ENCODE results near the gene SNX32. TPM values are rescaled to one million over a fixed set of nuclear protein-coding genes. Genes with fewer than 3 reads are reported as not detected.

The SNX32 gene
- total and polyA plus RNA-seq, 2 of the 13 experiments (the other 11 are each of a cell fraction or from before 2014, with no cell fraction given) = 0.09 to 0.34 TPM

DNA sequence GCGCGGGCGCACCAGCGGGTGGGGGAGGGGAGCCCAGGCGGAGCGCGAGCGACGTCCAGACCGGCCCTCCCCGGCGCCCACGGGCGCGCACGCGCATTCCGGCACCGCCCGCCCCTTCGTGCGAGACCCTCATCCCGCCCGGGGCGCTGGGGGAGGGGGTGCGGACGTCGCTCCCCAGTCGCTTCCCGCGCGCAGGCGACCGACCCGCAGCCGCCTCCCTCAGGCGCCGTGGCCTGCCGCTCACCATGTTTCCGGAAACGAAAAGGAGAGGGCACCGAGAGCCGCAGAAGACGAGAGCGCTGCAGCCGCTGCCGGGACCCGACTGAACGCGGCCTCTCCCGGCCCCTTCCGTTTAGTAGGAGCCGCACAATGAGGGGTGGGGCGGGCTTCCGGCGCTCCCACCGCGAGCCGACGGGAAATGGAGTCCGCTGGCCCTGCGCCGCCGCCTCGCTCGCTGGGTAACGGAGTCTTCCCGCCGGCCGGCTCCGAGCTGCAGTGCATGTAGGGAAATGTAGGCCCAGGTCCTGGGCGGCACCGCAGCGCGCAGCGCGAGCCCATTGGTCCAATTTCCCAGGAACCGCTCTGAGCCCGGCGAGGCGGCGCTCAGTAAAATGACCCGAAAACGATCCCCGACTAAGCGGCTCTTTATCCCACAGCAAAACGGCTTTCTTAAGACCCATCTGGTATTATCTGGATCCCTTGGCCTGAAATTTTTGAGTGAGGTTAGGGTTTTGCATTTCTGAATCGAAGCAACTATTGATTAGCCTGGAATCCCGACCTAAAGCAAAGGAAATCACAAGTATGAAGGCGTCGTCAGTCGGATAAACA, 24.3 kb downstream of the SNX32 start, which contains the start of gene CFL1 (continued):
- peak; percentile 99 for TF ChIP-seq RBFOX2 (IDR thresholded peaks at IDR 0.05; ENCODE audit: low read depth, low read length)
- TF ChIP-seq, protein P1, sequence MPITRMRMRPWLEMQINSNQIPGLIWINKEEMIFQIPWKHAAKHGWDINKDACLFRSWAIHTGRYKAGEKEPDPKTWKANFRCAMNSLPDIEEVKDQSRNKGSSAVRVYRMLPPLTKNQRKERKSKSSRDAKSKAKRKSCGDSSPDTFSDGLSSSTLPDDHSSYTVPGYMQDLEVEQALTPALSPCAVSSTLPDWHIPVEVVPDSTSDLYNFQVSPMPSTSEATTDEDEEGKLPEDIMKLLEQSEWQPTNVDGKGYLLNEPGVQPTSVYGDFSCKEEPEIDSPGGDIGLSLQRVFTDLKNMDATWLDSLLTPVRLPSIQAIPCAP (CRISPR knock-in tag; IDR thresholded peaks at IDR 0.05; ENCODE audit: low read depth) = no peak
- peak; percentile 33; the same call in 1 of the 2 replicates for TF ChIP-seq BORCS8-MEF2B (CRISPR knock-in tag; IDR thresholded peaks at IDR 0.05)

DNA sequence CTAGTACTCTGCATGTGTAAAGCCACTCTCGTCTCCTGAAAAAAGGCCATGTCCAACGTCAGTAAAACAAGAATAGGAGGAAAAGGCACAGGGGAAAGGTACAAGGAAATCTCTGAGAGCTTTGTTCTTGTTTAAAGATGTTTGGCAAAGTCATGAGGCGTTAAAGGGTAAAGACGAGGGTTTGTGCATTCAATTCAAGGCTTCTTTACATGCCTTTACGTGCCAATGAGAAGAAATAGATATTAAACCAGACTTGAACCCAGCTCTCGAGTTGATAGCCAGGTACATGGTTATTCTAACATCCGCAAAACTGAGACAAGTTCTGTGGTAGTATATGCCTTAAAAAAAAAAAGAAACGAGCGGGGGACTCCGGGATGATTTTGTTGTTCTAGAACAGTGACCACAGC, 24.9 kb downstream of the SNX32 start:
- WGBS (ENCODE audit: low lambda C conversion rate) = 1% methylated on average over 10 of the region's 10 CpGs
- Histone ChIP-seq H3K4me1 (ENCODE audit: insufficient read depth, low read length) (peaks cover 59% of the 10 kb centered on the region), H4K20me1 (ENCODE audit: insufficient read depth, low read length) (peaks cover 40% of the 10 kb centered on the region), H3K79me2 (ENCODE audit: insufficient read depth, low read length) (peaks cover 32% of the 10 kb centered on the region), H3K4me3 (replicated peaks in 1 of 3; ENCODE audit: insufficient read depth in 1 of 3, low read depth in 2 of 3, low read length in 3 of 3) (peak overlapping the region; percentile 76 to 99 (median 76)), H3K9ac (ENCODE audit: insufficient read depth, low read depth, low read length) (peak overlapping the region; percentile 86), H2AFZ (ENCODE audit: low read length) (peak overlapping the region; percentile 75), H3K27ac (ENCODE audit: extremely low read length, insufficient read depth, low read length) (peak overlapping the region; percentile 90), H3K9me3 (ENCODE audit: low read length) (no peaks in the 10 kb centered on the region), H3K27me3 (ENCODE audit: control insufficient read depth in 1 of 2, insufficient read depth in 2 of 2, low read length in 2 of 2) (no peaks in the 10 kb centered on the region; a peak in 1 of 5 replicates), H3K36me3 (replicated peaks in 1 of 2; ENCODE audit: control insufficient read depth in 1 of 2, insufficient read depth in 2 of 2, low read length in 2 of 2) (peaks cover 18 to 44% of the 10 kb centered on the region in 2 experiments), H3K4me2 (ENCODE audit: low read depth, low read length) (peak overlapping the region; percentile 100)
- ATAC-seq (no peak), DNase-seq (ENCODE audit: low spot score) (no peak), FAIRE-seq (no peak)
- CTCF ChIA-PET (ENCODE audit: low intra/inter-chr PET ratio, low total read pairs) = no interaction called here
- in situ Hi-C loops (cut with HindIII; ENCODE audit: extremely low pct_ligation_motif_present, low pct_unique_long_range_greater_than_20kb) (loop anchor here (10.0 kb wide), 1 partner anchor 304 kb away; the partner anchor contains the start of gene LTBP3), intact Hi-C loops (cut with micrococcal nuclease; ENCODE audit: unreplicated experiment) (loop anchor here (2.0 kb wide), 1 partner anchor 30 kb away; the partner anchor contains the start of gene FIBP)
- BruUV-seq (replicated peaks) = no TSS peak
- POLR2A ChIA-PET = interaction anchor here (0.6 to 5.4 kb wide), 28 partner anchors 10 to 454 kb away, joined by 3 to 81 read pairs (median 5); partner anchors contain the start of genes AP5B1, BANF1, CCDC85B and EFEMP2
- 0 out of 2 replicates have a peak, but pooled peaks have one; percentile 27 for TF ChIP-seq MTF2 (CRISPR knock-in tag; IDR thresholded peaks at IDR 0.05; ENCODE audit: borderline replicate concordance)
- TF ChIP-seq RORA (CRISPR knock-in tag; IDR thresholded peaks at IDR 0.05) = no peak
- TF ChIP-seq ZNF558 (CRISPR knock-in tag; IDR thresholded peaks at IDR 0.05; ENCODE audit: borderline replicate concordance) = no peak
- TF ChIP-seq, protein P2, sequence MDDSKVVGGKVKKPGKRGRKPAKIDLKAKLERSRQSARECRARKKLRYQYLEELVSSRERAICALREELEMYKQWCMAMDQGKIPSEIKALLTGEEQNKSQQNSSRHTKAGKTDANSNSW (CRISPR knock-in tag; IDR thresholded peaks at IDR 0.05; ENCODE audit: borderline replicate concordance) = no peak
- TF ChIP-seq MZF1 (CRISPR knock-in tag; IDR thresholded peaks at IDR 0.05; ENCODE audit: borderline replicate concordance) = no peak
- no peak for TF ChIP-seq RCOR2 (CRISPR knock-in tag; IDR thresholded peaks at IDR 0.05)
- TF ChIP-seq, protein P3, sequence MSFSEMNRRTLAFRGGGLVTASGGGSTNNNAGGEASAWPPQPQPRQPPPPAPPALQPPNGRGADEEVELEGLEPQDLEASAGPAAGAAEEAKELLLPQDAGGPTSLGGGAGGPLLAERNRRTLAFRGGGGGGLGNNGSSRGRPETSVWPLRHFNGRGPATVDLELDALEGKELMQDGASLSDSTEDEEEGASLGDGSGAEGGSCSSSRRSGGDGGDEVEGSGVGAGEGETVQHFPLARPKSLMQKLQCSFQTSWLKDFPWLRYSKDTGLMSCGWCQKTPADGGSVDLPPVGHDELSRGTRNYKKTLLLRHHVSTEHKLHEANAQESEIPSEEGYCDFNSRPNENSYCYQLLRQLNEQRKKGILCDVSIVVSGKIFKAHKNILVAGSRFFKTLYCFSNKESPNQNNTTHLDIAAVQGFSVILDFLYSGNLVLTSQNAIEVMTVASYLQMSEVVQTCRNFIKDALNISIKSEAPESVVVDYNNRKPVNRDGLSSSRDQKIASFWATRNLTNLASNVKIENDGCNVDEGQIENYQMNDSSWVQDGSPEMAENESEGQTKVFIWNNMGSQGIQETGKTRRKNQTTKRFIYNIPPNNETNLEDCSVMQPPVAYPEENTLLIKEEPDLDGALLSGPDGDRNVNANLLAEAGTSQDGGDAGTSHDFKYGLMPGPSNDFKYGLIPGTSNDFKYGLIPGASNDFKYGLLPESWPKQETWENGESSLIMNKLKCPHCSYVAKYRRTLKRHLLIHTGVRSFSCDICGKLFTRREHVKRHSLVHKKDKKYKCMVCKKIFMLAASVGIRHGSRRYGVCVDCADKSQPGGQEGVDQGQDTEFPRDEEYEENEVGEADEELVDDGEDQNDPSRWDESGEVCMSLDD (CRISPR knock-in tag; IDR thresholded peaks at IDR 0.05; ENCODE audit: borderline replicate concordance) = peak; percentile 19; the same call in 1 of the 2 replicates
- TF ChIP-seq, protein P4, sequence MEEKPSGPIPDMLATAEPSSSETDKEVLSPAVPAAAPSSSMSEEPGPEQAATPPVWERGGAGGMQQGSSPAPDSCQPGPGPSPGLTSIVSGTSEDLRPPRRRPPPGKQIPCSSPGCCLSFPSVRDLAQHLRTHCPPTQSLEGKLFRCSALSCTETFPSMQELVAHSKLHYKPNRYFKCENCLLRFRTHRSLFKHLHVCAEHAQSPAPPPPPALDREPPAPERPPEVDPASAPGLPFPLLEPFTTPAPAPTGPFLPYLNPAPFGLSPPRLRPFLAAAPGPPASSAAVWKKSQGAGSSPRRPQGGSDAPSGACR (CRISPR knock-in tag; IDR thresholded peaks at IDR 0.05) = 0 out of 2 replicates have a peak, but pooled peaks have one; percentile 24
- TF ChIP-seq ZNF674 (CRISPR knock-in tag; IDR thresholded peaks at IDR 0.05; ENCODE audit: low read depth) = no peak
